ENCODE data around the gene SHC2. TPM values are rescaled to one million over a fixed set of nuclear protein-coding genes. Genes with fewer than 3 reads are reported as not detected.

SHC2 gene
- total RNA-seq, 1 donor from 2014 or later = 29.7 TPM

DNA sequence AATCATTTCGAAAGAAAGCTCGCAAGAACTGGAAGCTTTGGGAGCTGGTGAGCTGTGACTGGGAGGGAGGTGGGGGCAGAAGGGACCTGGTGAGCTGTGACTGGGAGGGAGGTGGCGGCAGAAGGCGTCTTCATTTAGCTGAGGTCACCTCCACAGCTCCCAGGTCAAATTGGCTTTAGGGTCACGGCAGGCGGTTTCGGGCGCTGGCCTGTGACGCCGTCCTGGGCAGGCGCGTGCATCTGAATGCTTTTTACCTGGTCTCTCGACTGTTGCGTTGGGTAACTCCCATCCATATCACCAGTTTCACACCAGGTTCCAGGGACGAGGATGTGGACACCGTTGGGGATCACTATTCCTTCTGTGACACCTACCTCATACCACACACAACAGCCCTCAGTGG, 81.0 kb downstream of the SHC2 start:
- peaks cover 5% of the 10 kb centered on the region for H3K27me3 ChIP-seq (ENCODE audit: insufficient read depth, low read length)
- no peak overlapping the region for H3K4me3 Mint-ChIP-seq (ENCODE audit: unreplicated experiment)
- FAIRE-seq = no peak

DNA sequence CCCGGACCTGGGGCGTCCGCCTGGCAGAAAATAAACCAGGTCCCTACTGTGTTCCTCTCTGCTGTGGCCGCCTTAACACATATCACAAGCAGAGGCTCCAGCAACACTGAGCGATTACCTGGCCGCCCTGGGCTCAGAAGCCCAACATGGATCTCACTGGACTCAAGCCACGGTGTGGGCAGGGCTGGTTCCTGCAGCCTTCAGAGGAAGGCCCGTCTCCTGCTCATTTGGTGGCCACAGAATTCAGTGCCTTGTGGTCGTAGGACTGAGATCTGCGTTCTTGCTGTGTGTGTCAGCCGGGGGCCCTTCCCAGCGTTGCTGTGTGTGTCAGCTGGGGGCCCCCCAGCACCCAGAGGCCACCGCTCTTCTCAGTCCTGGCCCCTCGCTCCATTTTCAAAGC, 82.1 kb downstream of the SHC2 start:
- Mint-ChIP-seq H3K36me3 (ENCODE audit: low read depth, unreplicated experiment) (peaks cover 3% of the 10 kb centered on the region), H3K9me3 (ENCODE audit: unreplicated experiment) (peaks cover 2% of the 10 kb centered on the region), H3K4me3 (ENCODE audit: unreplicated experiment) (no peak overlapping the region), H3K4me1 (ENCODE audit: low read depth, unreplicated experiment) (peaks cover 5% of the 10 kb centered on the region), H3K27me3 (ENCODE audit: low read depth, unreplicated experiment) (peaks cover 23% of the 10 kb centered on the region), H3K27ac (ENCODE audit: unreplicated experiment) (no peak overlapping the region)
- Histone ChIP-seq H3K4me3 (ENCODE audit: insufficient read depth, low read depth, low read length) (no peak overlapping the region), H3K27me3 (ENCODE audit: insufficient read depth, low read length) (no peaks in the 10 kb centered on the region), H4K20me1 (ENCODE audit: insufficient read depth, low read length) (no peaks in the 10 kb centered on the region), H3K9ac (ENCODE audit: low read length) (no peak overlapping the region), H3K36me3 (ENCODE audit: insufficient read depth, low read length) (no peaks in the 10 kb centered on the region), H2AFZ (ENCODE audit: low read depth, low read length) (no peak overlapping the region), H3K79me2 (ENCODE audit: insufficient read depth, low read length) (no peaks in the 10 kb centered on the region), H3K27ac (ENCODE audit: low read depth, low read length) (no peak overlapping the region), H3K9me3 (ENCODE audit: insufficient read depth, low read depth, low read length) (no peaks in the 10 kb centered on the region), H3K4me1 (ENCODE audit: insufficient read depth, low read length) (peaks cover 4% of the 10 kb centered on the region), H3K4me2 (ENCODE audit: low read length) (no peak overlapping the region)
- FAIRE-seq (no peak), DNase-seq (ENCODE audit: low read depth) (no peak)
- TF ChIP-seq, protein P1, sequence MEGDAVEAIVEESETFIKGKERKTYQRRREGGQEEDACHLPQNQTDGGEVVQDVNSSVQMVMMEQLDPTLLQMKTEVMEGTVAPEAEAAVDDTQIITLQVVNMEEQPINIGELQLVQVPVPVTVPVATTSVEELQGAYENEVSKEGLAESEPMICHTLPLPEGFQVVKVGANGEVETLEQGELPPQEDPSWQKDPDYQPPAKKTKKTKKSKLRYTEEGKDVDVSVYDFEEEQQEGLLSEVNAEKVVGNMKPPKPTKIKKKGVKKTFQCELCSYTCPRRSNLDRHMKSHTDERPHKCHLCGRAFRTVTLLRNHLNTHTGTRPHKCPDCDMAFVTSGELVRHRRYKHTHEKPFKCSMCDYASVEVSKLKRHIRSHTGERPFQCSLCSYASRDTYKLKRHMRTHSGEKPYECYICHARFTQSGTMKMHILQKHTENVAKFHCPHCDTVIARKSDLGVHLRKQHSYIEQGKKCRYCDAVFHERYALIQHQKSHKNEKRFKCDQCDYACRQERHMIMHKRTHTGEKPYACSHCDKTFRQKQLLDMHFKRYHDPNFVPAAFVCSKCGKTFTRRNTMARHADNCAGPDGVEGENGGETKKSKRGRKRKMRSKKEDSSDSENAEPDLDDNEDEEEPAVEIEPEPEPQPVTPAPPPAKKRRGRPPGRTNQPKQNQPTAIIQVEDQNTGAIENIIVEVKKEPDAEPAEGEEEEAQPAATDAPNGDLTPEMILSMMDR (IDR thresholded peaks at IDR 0.05; ENCODE audit: insufficient read depth, low read depth, low read length) = no peak
- TF ChIP-seq EZH2 (IDR thresholded peaks at IDR 0.05; ENCODE audit: insufficient read depth, low read length) = no peak

More for the DNA sequence above, 81.0 kb downstream of the SHC2 start:
- no peak overlapping the region for H3K27ac ChIP-seq (ENCODE audit: low read depth, low read length)
- H3K36me3 Mint-ChIP-seq (ENCODE audit: low read depth, unreplicated experiment) = peaks cover 3% of the 10 kb centered on the region
- DNase-seq (ENCODE audit: low read depth) = no peak
- peaks cover 4% of the 10 kb centered on the region for H3K4me1 ChIP-seq (ENCODE audit: insufficient read depth, low read length)
- H3K4me2 ChIP-seq (ENCODE audit: low read length) = no peak overlapping the region
- no peaks in the 10 kb centered on the region for H3K79me2 ChIP-seq (ENCODE audit: insufficient read depth, low read length)
- H3K27ac Mint-ChIP-seq (ENCODE audit: unreplicated experiment) = no peak overlapping the region
- H3K27me3 Mint-ChIP-seq (ENCODE audit: low read depth, unreplicated experiment) = peaks cover 16% of the 10 kb centered on the region
- H4K20me1 ChIP-seq (ENCODE audit: insufficient read depth, low read length) = no peaks in the 10 kb centered on the region
- H3K9me3 Mint-ChIP-seq (ENCODE audit: unreplicated experiment) = peaks cover 2% of the 10 kb centered on the region
- TF ChIP-seq EZH2 (IDR thresholded peaks at IDR 0.05; ENCODE audit: insufficient read depth, low read length) = no peak
- TF ChIP-seq, protein P1 (IDR thresholded peaks at IDR 0.05; ENCODE audit: insufficient read depth, low read depth, low read length) = no peak
- no peaks in the 10 kb centered on the region for H3K9me3 ChIP-seq (ENCODE audit: insufficient read depth, low read depth, low read length)
- H2AFZ ChIP-seq (ENCODE audit: low read depth, low read length) = no peak overlapping the region
- peaks cover 5% of the 10 kb centered on the region for H3K4me1 Mint-ChIP-seq (ENCODE audit: low read depth, unreplicated experiment)
- no peak overlapping the region for H3K9ac ChIP-seq (ENCODE audit: low read length)
- H3K4me3 ChIP-seq (ENCODE audit: insufficient read depth, low read depth, low read length) = no peak overlapping the region
- H3K36me3 ChIP-seq (ENCODE audit: insufficient read depth, low read length) = no peaks in the 10 kb centered on the region

DNA sequence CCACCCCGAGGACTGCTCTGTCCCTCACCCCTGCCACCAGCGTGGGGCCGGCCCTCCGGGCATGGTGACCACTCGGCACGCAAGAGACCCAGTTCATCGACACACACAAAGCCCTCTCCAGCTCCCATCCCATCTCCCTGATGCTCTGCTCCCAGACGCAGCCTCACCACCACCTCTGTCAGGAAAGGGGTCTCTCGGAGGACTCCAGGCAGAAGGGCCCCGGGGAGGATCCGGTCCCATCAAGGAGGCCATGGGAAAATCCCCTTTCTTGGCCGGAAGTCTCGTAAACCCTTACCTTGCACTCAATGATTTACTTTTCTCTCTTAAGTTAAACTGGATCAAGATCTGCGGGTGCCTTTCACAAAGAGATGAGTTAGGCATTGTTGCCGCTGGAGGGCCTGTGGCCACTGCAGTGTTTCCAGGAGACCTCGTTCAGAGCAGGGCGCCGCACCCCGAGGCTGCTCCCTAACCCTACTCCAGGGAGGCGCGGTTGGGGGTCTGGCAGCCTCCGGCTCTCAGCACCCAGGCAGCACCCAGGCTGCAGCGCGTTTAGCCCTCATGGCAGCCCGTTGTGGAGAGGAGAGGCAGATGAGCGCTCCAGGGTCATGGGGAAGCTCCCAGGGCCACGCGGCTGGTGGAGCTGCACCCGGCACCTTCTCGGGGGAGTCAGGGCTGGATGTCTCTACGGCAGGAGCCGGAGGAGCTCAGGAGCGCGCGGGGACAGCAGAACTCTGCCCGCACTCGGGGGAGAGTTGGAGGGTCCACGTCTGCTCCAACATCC, 82.8 kb downstream of the SHC2 start:
- no peak overlapping the region for H3K9ac ChIP-seq (ENCODE audit: low read length)
- Mint-ChIP-seq H3K4me1 (ENCODE audit: low read depth, unreplicated experiment) (peaks cover 5% of the 10 kb centered on the region), H3K9me3 (ENCODE audit: unreplicated experiment) (peaks cover 2% of the 10 kb centered on the region), H3K27me3 (ENCODE audit: low read depth, unreplicated experiment) (peaks cover 28% of the 10 kb centered on the region), H3K27ac (ENCODE audit: unreplicated experiment) (no peak overlapping the region), H3K4me3 (ENCODE audit: unreplicated experiment) (no peak overlapping the region), H3K36me3 (ENCODE audit: low read depth, unreplicated experiment) (peaks cover 3% of the 10 kb centered on the region)
- H3K79me2 ChIP-seq (ENCODE audit: insufficient read depth, low read length) = no peaks in the 10 kb centered on the region
- H3K27me3 ChIP-seq (ENCODE audit: insufficient read depth, low read length) = peaks cover 2% of the 10 kb centered on the region
- H3K27ac ChIP-seq (ENCODE audit: low read depth, low read length) = no peak overlapping the region
- DNase-seq (ENCODE audit: low read depth) (no peak), FAIRE-seq (no peak)
- TF ChIP-seq EZH2 (IDR thresholded peaks at IDR 0.05; ENCODE audit: insufficient read depth, low read length) = no peak
- TF ChIP-seq, protein P1 (IDR thresholded peaks at IDR 0.05; ENCODE audit: insufficient read depth, low read depth, low read length) = no peak
- H2AFZ ChIP-seq (ENCODE audit: low read depth, low read length) = no peak overlapping the region
- H3K9me3 ChIP-seq (ENCODE audit: insufficient read depth, low read depth, low read length) = no peaks in the 10 kb centered on the region
- no peak overlapping the region for H3K4me3 ChIP-seq (ENCODE audit: insufficient read depth, low read depth, low read length)
- no peaks in the 10 kb centered on the region for H3K36me3 ChIP-seq (ENCODE audit: insufficient read depth, low read length)
- H4K20me1 ChIP-seq (ENCODE audit: insufficient read depth, low read length) = no peaks in the 10 kb centered on the region
- peaks cover 4% of the 10 kb centered on the region for H3K4me1 ChIP-seq (ENCODE audit: insufficient read depth, low read length)
- H3K4me2 ChIP-seq (ENCODE audit: low read length) = no peak overlapping the region
